Hepatocyte (in vitro differentiated cells): ENCODE results near the gene OVCH2.

Experiments
- CTCF ChIP-seq: fragments of 200-600 bp; sonication (generic); IDR thresholded peaks from 2 replicates; pipeline ENCODE4 v1.5.1; 2016; ENCODE audit warnings: antibody characterized with exemption, mild to moderate bottlenecking; ENCODE audit not compliant: poor library complexity
- EZH2phosphoT487 ChIP-seq: fragments of 200-600 bp; sonication (generic); IDR thresholded peaks from one replicate; pipeline ENCODE4 v1.6.1; 2018; ENCODE audit warnings: antibody characterized with exemption, mild to moderate bottlenecking, low read depth, moderate library complexity; ENCODE audit not compliant: unreplicated experiment, severe bottlenecking

DNA sequence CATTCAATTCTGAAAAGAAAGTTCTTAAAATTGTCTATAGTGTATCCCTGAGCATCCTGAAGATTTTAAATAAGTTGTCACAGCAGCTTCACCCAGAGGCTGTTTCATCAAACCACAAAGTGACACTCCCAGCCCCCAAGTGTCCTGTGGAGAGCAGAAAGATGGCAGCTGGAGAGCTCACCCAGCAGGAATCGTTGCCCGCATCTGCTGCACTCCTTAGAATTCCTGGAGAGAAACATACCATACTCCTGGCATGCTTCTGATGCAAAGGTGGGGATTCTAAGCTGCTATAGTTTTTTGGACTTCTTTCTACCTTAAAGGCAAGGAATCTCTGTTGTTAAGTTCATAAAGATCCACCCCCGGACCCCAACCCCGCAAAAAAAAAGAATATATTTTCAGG lies 19.5 kb downstream of the OVCH2 start:
- TF ChIP-seq EZH2phosphoT487, result no peak
- TF ChIP-seq CTCF, result no peak
